ENCODE measurements around the gene RXFP4.

The RXFP4 gene

DNA sequence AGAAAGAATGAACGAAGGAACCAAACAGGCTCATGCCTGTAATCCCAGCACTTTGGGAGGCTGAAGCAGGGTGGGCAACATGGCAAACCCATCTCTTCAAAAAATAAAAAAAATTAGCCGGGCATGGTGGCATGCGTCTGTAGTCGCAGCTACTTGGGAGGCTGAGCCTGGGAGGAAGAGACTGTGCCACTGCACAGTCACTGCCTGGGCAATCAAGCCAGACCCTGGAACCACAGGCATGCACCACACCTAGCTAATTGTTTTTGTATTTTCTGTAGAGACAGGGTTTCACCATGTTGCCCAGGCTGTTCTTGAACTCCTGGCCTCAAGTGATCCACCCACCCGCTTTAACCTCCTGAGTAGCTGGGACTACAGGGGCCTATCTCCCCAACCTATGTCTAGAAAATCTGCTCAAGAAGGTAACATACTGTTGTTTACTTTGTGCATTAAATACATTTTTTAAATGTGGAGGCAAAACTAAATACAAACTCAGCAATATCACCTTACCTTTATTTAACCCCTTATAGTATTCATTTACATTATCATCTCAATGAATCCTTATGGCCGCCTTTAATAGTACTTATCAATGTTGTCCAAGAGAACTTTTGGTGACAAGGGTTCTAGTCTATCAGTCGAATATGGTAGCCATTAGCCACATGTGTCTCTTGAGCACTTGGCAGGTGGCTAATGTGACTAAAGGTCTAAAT, 10.0 kb upstream of the RXFP4 start:
- DNase-seq = no peak

- DNase-seq = no peak
These were observed 9.4 kb upstream of the RXFP4 start for GRCh38 chr1:155932081-155932480.

DNA sequence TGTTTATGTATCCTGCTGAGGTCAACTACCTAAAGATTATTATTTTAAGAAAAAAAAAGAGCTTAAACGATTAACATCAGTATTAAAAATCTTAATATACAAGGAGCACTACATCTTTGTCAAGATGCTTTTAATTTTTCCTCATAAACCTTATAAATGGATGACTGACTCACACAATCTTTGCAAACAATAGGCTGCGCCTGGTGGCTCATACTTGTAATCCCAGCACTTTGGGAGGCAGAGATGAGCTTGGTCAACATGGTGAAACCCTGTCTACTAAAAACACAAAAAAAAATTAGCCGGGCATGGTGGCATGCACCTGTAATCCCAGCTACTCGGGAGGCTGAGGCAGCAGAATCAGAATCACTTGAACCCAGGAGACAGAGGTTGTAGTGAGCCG, 9.0 kb upstream of the RXFP4 start:
- DNase-seq = no peak

DNA sequence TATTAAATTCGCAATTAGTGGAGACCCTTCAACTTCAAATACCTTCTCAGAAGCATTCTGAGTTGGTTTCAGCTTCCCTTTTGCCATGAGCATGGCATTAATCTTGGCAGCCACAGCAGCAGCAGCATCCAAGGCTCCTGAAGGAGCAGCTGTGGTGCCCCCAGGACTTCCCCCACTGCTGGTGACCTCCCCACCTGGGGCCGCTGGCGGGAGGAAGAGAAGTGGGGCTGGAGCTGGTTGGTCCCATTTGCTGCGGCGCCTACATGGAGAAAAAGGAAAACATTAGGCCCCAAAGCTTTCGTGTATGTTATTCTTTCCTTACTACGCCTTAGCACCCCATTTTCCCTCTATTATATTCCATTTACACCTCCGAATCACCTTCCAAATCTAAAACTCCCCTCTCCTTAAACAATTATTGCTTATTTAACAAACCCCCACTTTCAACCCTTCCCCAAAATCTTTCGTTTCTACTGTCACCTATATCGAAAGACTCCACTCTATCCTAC, 7.8 kb upstream of the RXFP4 start:
- no peak for DNase-seq

- peak; percentile 98 for DNase-seq
These were observed 7.1 kb upstream of the RXFP4 start, which contains the start of gene KHDC4 for GRCh38 chr1:155934097-155934935. Gene KHDC4 (minus strand): TSS chr1:155934413. CDS start chr1:155934373, 40 bp downstream.

DNA sequence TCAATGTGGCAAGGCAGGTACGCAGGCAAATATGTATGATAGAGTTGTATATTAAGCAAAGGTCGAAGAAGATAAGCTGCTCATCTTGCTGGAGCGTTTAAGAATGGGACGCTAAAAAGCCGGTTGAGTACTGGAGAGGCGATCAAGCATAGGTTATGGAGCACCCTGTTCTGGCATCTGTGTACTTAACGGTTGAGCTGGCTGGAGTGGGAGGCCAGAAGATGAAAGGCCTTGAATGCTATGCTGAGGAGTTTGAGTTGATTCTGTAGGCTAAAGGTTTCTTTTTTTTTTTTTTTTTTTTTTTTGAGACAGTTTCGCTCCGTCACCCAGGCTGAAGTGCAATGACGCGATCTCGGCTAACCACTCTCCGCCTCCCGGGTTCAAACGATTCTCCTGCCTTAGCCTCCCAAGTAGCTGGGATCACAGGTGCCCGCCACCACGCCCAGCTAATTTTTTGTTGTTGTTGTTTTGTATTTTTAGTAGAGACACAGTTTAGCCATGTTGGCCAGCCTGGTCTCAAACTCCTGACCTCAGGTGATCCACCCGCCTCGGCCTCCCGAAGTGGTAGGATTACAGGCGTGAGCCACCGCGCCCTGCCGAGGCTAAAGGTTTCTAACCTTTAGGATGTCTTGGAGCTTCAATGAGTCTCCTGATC, 6.4 kb upstream of the RXFP4 start:
- peak; percentile 63 for DNase-seq

- peak; percentile 65 for DNase-seq
These were observed 3.2 kb upstream of the RXFP4 start for GRCh38 chr1:155938220-155938627.

DNA sequence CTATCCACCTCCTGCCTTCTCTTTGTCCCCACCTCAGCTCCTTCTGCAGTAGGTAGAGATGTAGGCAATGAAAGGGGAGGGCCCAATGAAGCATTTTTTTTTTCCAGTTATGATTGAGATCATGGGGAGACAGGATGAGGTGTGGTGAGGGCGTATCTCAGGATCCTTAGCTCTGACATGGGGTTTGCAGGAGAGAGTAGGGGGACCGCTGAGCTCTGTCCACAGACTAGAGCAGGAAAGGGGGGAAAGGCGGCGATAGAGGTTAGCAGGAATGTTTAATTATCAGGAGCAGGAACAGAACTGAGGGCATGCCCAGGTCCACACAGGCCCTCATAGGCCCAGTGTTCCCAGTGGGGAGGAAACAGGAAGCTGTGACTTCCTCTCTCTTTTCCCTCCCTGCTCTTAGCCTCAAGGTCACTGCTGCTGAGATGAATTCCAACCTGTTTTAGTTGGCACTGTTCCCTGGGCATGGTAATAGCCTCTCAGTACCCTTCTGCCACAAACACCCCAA, 901 bp upstream of the RXFP4 start:
- DNase-seq = peak; percentile 34

GRCh38 chr1:155941845-155942531, 550 bp downstream of the RXFP4 start:
- no peak for DNase-seq

- DNase-seq = no peak
These were observed 1.2 kb downstream of the RXFP4 start for GRCh38 chr1:155942578-155943141.

- peak; percentile 88 for DNase-seq
These were observed 3.0 kb downstream of the RXFP4 start for GRCh38 chr1:155944444-155944799.

- no peak for DNase-seq
These were observed 5.3 kb downstream of the RXFP4 start for GRCh38 chr1:155946633-155947219.

DNA sequence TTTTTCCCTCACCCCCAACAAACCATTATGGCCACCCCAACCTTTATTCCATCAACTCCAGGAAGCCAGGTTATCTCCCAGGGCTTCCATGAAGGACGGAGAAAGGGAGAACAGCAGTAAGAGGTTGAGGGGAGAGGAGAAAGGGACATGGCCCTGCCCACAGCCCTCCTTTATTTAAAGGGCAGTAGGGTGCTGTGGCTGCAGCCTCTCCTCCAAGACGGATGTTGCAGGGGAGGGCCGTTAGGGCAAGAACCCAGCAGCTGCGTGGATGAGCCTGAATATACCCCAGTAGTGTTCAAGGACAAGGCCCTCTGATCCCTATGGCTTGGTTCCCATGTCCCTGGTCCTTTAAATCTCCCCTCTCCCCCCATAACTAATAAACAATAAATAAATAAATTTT, 5.9 kb downstream of the RXFP4 start:
- no peak for DNase-seq

- no peak for DNase-seq
These were observed 6.3 kb downstream of the RXFP4 start for GRCh38 chr1:155947741-155948140.

- no peak for DNase-seq
These were observed 9.4 kb downstream of the RXFP4 start for GRCh38 chr1:155950829-155951228.

DNA sequence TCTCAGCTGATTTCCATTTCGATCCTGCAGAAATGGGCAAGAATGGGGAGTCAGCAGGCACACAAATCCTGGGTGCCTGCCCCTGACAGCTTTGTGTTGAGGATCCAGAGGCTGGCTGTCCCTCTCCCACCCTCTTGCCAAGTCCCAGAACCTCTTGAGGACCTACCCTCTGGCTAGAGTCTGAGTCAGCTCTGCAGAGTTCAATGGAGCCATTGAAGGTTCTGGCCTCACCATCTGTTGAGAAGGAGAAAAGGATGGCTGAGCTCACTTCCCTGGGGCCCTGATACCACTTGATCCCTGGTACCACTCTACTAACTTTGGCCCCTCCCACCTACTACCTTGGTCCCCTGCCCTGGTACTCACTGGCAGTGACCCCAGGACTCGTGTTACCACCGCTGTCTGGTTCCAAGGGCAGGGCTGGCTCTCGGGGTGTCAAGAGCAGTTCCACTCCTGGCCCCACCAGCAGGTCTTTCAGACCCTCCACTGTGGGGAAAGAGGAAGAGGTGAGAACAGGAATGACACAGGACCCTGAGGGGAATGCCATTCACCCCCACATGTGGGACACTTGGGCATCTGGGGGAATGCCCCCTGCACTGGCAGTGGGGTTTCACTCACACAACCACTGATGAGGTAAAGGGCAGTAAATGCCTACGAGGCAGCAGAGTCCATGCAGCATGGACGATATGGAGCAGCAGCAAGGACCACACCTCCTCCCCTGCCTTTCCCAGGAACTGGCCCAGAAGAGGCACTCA, 10.5 kb downstream of the RXFP4 start:
- no peak for DNase-seq

GRCh38 chr1:155952505-155952890, 11.1 kb downstream of the RXFP4 start:
- DNase-seq = peak; percentile 17

- no peak for DNase-seq
These were observed 13.2 kb downstream of the RXFP4 start for GRCh38 chr1:155954645-155955044.

DNA sequence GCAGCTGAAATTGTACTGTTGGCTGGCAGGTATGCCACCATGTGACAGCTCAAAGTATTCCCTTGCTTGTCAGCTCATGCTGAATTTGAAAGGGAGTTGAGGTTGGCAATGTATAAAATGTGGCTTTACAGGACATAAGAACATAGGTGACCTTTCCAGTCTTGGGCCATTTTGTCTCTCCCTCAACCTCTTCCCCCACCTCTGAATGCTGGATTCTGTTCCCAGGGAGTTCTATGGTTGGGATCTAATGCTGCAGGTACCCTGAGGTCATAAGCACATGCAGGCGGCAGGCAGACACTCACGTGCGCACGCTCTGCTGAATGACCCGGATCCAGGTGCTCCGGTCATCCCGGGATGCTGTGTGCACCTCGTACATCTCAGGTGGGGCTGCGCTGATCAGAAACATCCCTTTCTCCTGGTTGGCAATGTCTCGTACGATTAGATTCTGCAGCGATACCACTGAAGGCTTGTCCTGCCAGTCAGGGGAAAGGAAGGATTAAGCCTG, 16.0 kb downstream of the RXFP4 start:
- no peak for DNase-seq

DNA sequence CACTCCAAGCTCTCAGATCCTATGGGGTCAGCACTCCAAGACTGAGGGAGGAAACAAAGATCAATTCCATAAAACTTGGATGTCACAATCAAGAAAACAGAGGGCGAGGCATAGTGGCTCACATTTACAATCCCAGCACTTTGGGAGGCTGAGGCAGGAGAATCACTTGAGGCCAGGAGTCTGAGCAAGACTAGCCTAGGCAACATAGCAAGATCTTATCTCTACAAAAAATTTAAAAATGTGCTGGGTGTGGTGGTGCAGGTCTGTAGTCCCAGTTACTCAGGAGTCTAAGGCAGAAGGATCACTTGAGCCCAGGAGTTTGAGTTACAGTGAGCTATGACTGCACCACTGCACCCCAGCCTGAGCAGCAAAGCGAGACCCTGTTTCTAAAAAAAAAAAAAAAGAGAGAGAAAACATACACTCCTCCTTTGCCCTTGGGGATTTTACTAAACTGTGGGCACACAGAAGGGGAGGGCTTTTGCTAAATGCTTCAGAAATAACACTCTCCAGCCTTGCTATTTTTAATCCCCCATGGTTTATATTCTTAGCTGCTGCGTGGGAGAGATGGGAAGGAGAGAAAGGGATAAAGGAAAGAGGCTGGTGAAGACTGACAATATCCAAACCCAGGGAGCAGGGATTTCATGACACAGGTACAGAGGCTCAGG, 18.8 kb downstream of the RXFP4 start:
- DNase-seq = no peak

Data from NCI-H510A treated with DMSO at 0.1 percent for 48 hours (cell line).